Suprapubic skin (tissue), 4 donors: ENCODE measurements around the gene PLCB1. TPM values are rescaled to one million over a fixed set of nuclear protein-coding genes. Genes with fewer than 3 reads are reported as not detected.

ENCODE experiments used
- DNase-seq, 2 donors: peaks; one replicate each; pipeline ENCODE4 v3.0.0-alpha.2; 2019; ENCODE audit warnings: low spot score in 2 of 2
- H3K27ac ChIP-seq: fragments of 200-600 bp; sonication (generic); one replicate; pipeline ENCODE4 v1.5.1; 2019
- H3K27me3 ChIP-seq: fragments of 200-600 bp; sonication (generic); one replicate; pipeline ENCODE4 v1.5.1; 2019
- H3K36me3 ChIP-seq: fragments of 200-600 bp; sonication (generic); one replicate; pipeline ENCODE4 v1.5.1; 2019
- H3K4me1 ChIP-seq: fragments of 200-600 bp; sonication (generic); one replicate; pipeline ENCODE4 v1.5.1; 2019
- H3K4me3 ChIP-seq: fragments of 200-600 bp; sonication (generic); one replicate; pipeline ENCODE4 v1.5.1; 2019; ENCODE audit warnings: mild to moderate bottlenecking
- H3K9me3 ChIP-seq: fragments of 200-600 bp; sonication (generic); one replicate; pipeline ENCODE4 v1.5.1; 2019
- EP300 ChIP-seq: sonication (generic); formaldehyde crosslinking; IDR thresholded peaks from one replicate; pipeline ENCODE4 v1.6.1; 2017; ENCODE audit warnings: antibody characterized with exemption
- POLR2A ChIP-seq, 2 donors: fragments of 450-650 bp; IDR thresholded peaks; one replicate each; pipeline ENCODE4 v1.6.1; 2017; ENCODE audit warnings: antibody characterized with exemption in 2 of 2, mild to moderate bottlenecking in 2 of 2, moderate library complexity in 2 of 2
- POLR2AphosphoS5 ChIP-seq, 3 donors: sonication (generic); formaldehyde crosslinking; IDR thresholded peaks; one replicate each; pipeline ENCODE4 v1.6.1; 2017; ENCODE audit warnings: antibody characterized with exemption in 3 of 3
- WGBS: methylation state at CpG from one replicate; pipeline ENCODE4 v1.1.5; 2018; 5-methylcytosine and 5-hydroxymethylcytosine counted together
- total RNA-seq, 4 donors: library from RNA; depleted of rRNA; stranded (reverse); fragments of >200 nt; gene quantifications; one replicate each; pipeline ENCODE4 v1.1.0, GENCODE V29; 2016
- TF ChIP-seq, protein P1 (sequence below), 2 donors: fragments of 200-600 bp in 1 of 2; fragments of 450-650 bp in 1 of 2; sonication (generic) in 1 of 2; IDR thresholded peaks; one replicate each; pipeline ENCODE4 v1.5.1; 2016 to 2019; ENCODE audit warnings: antibody characterized with exemption in 2 of 2, mild to moderate bottlenecking in 1 of 2, moderate library complexity in 1 of 2

PLCB1 gene
- total RNA-seq, 4 donors from 2014 or later: 3.9 to 15.6 (median 6.7) TPM

DNA sequence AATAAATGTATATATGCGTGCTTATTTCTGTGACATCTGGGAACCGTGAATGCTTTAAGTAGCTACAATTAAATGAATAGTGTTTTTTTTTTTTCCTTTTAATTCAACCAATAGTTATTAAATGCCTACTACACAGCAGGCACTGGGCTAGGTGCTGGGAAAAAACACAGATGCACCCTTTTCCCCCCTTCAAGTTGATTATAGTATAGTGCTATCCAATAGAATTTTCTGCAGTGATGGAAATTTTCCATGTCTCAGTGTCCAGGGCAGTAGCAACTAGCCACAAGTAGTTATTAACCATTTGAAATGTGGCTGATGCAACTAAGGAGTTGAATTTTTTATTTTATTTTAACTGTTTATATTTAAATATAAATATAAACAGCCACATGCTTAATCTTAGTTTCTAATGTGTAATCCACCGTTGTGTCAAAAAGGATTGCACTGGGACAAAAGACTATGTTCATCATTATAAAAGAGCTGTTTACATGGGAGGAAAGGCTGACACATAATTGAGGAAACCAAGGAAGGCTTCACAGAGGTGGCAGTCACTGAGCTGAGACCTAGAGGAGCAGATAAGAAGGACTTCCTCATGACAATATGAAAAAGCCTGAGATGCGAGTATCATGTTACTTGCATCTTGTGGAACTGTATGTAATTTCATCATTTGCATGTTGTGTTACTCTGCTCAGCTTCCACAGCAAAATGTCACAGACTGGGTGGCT, 675.6 kb downstream of the PLCB1 start:
- no peaks in the 10 kb centered on the region for H3K4me1 ChIP-seq
- H3K4me3 ChIP-seq: no peak overlapping the region
- no peak overlapping the region for H3K27ac ChIP-seq
- H3K9me3 ChIP-seq: no peaks in the 10 kb centered on the region
- DNase-seq: no peak
- TF ChIP-seq, protein P1, sequence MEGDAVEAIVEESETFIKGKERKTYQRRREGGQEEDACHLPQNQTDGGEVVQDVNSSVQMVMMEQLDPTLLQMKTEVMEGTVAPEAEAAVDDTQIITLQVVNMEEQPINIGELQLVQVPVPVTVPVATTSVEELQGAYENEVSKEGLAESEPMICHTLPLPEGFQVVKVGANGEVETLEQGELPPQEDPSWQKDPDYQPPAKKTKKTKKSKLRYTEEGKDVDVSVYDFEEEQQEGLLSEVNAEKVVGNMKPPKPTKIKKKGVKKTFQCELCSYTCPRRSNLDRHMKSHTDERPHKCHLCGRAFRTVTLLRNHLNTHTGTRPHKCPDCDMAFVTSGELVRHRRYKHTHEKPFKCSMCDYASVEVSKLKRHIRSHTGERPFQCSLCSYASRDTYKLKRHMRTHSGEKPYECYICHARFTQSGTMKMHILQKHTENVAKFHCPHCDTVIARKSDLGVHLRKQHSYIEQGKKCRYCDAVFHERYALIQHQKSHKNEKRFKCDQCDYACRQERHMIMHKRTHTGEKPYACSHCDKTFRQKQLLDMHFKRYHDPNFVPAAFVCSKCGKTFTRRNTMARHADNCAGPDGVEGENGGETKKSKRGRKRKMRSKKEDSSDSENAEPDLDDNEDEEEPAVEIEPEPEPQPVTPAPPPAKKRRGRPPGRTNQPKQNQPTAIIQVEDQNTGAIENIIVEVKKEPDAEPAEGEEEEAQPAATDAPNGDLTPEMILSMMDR (IDR thresholded peaks at IDR 0.05): no peak
- TF ChIP-seq POLR2AphosphoS5 (IDR thresholded peaks at IDR 0.05) (no peak), EP300 (no peak), POLR2A (IDR thresholded peaks at IDR 0.05) (no peak)
- 84% methylated on average over 4 of the region's 4 CpGs for WGBS
- H3K27me3 ChIP-seq: no peaks in the 10 kb centered on the region
- H3K36me3 ChIP-seq: no peaks in the 10 kb centered on the region

GRCh38 chr20:8808202-8808535, 676.1 kb downstream of the PLCB1 start:
- Histone ChIP-seq H3K36me3 (no peaks in the 10 kb centered on the region), H3K4me3 (no peak overlapping the region), H3K27me3 (no peaks in the 10 kb centered on the region), H3K27ac (no peak overlapping the region), H3K9me3 (no peaks in the 10 kb centered on the region), H3K4me1 (no peaks in the 10 kb centered on the region)
- 61% methylated on average over 5 of the region's 5 CpGs for WGBS
- no peak for TF ChIP-seq POLR2AphosphoS5 (IDR thresholded peaks at IDR 0.05)
- TF ChIP-seq EP300: no peak
- TF ChIP-seq, protein P1 (IDR thresholded peaks at IDR 0.05): no peak
- TF ChIP-seq POLR2A (IDR thresholded peaks at IDR 0.05): no peak
- DNase-seq: no peak

- H3K36me3 ChIP-seq: no peaks in the 10 kb centered on the region
- DNase-seq: no peak
- no peaks in the 10 kb centered on the region for H3K4me1 ChIP-seq
- no peak overlapping the region for H3K4me3 ChIP-seq
- TF ChIP-seq EP300: no peak
- TF ChIP-seq, protein P1 (IDR thresholded peaks at IDR 0.05): no peak
- no peak for TF ChIP-seq POLR2A (IDR thresholded peaks at IDR 0.05)
- TF ChIP-seq POLR2AphosphoS5 (IDR thresholded peaks at IDR 0.05): no peak
- no peak overlapping the region for H3K27ac ChIP-seq
- 80% methylated on average over 14 of the region's 14 CpGs for WGBS
- H3K9me3 ChIP-seq: no peaks in the 10 kb centered on the region
- no peaks in the 10 kb centered on the region for H3K27me3 ChIP-seq
Measured at GRCh38 chr20:8809107-8809953, 677.3 kb downstream of the PLCB1 start.

DNA sequence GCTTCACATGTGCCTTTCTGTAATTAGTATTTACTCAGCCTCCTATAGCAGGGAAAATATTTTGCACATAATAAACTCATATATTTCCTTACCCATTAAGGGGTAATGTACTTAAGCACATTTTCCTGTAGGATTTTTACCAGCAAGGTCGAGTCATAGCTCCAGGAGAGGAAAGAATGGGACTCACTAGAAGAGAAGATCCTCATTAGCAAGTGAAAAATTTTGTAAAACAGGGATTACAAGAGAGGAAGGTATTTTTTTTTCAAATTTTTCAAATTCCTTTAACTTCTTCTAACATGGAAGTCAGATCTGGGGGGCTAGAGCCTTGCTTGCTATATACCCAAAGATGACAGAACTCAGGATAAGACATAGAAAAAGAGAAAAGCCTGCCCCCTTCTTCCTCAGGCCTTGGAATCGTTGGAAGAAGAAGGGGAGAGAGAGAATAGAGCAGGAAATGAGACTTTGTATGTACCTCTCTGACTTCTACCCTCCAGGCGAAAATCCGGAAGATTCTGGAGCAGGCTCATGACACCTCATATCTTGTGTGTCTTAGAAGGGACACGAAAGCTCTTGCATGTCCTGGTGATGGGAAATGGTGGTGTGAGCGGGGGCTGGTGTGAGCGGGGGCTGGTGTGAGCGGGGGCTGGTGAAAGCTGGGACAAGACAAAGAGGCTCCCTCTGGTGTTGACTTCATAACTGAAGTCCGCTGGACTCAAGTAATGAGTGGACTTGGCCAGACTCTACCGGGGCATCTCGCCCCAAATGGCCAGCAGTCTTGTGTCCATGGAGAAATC, 679.9 kb downstream of the PLCB1 start:
- TF ChIP-seq POLR2AphosphoS5 (IDR thresholded peaks at IDR 0.05) (no peak), POLR2A (IDR thresholded peaks at IDR 0.05) (no peak), EP300 (no peak)
- TF ChIP-seq, protein P1 (IDR thresholded peaks at IDR 0.05): no peak
- Histone ChIP-seq H3K9me3 (no peaks in the 10 kb centered on the region), H3K36me3 (no peaks in the 10 kb centered on the region), H3K27me3 (no peaks in the 10 kb centered on the region), H3K4me3 (no peak overlapping the region), H3K27ac (peak overlapping the region; percentile 45), H3K4me1 (no peaks in the 10 kb centered on the region)
- 81% methylated on average over 11 of the region's 11 CpGs for WGBS
- DNase-seq: no peak
